Measurements from ENCODE around the gene BSCL2. TPM values are rescaled to one million over a fixed set of nuclear protein-coding genes. Genes with fewer than 3 reads are reported as not detected.

BSCL2 gene
- total and polyA plus RNA-seq, 8 donors, result 39.9 to 109 (median 49.5) TPM

GRCh38 chr11:62671608-62672389, 35.4 kb downstream of the BSCL2 start, which contains the start of the genes LBHD1 and UQCC3:
LBHD1 (minus strand) TSS chr11:62672267; CDS start chr11:62670031, 2,236 bp downstream.
UQCC3 (plus strand) TSS chr11:62671673; CDS start chr11:62671746, 73 bp downstream.
- Histone ChIP-seq H3K4me1 (peaks cover 20 to 62% of the 10 kb centered on the region in 2 donors), H3K9me3 (no peaks in the 10 kb centered on the region), H3K36me3 (peaks cover 0 to 45% of the 10 kb centered on the region in 2 donors), H3K4me3 (peak within 1 kb of the TSS; percentile 63 to 70), H3K27ac (peak within 1 kb of the TSS; percentile 90 to 91), H3K27me3 (no peaks in the 10 kb centered on the region)
- intact Hi-C loops (cut with DNase I), result no loop called here
- TF ChIP-seq, protein P1, sequence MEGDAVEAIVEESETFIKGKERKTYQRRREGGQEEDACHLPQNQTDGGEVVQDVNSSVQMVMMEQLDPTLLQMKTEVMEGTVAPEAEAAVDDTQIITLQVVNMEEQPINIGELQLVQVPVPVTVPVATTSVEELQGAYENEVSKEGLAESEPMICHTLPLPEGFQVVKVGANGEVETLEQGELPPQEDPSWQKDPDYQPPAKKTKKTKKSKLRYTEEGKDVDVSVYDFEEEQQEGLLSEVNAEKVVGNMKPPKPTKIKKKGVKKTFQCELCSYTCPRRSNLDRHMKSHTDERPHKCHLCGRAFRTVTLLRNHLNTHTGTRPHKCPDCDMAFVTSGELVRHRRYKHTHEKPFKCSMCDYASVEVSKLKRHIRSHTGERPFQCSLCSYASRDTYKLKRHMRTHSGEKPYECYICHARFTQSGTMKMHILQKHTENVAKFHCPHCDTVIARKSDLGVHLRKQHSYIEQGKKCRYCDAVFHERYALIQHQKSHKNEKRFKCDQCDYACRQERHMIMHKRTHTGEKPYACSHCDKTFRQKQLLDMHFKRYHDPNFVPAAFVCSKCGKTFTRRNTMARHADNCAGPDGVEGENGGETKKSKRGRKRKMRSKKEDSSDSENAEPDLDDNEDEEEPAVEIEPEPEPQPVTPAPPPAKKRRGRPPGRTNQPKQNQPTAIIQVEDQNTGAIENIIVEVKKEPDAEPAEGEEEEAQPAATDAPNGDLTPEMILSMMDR (IDR thresholded peaks at IDR 0.05), result no peak
- ATAC-seq (peak; percentile 88), DNase-seq (peak; percentile 79 to 89 (median 80))

DNA sequence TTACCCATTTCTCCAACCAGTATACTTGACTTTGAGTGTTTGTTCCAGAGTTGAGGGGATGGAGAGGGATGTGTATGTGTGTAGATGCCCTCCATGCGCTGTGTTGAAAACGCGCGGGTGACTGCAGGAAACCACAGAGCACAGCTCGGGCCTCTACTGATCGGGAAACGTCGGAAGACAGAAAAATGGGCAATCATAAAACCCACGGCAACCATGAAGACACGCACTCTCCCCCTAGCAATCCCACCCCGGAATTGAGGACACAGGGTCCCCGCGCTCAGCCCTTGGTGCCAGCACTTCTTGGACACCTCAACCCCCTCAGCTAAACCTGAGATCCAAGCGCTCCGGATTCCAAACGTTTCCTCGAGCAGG, 36.0 kb downstream of the BSCL2 start:
- DNase-seq (peak in 1 of 4 donors; percentile 57), ATAC-seq (peak; percentile 45)
- no peaks in the 10 kb centered on the region for H3K27me3 ChIP-seq
- TF ChIP-seq, protein P1 (IDR thresholded peaks at IDR 0.05), result no peak
- peaks cover 0 to 45% of the 10 kb centered on the region in 2 donors for H3K36me3 ChIP-seq
- intact Hi-C loops (cut with DNase I), result no loop called here
- peak overlapping the region; percentile 63 to 70 for H3K4me3 ChIP-seq
- peak overlapping the region; percentile 90 to 91 for H3K27ac ChIP-seq
- H3K9me3 ChIP-seq, result no peaks in the 10 kb centered on the region
- peaks cover 26 to 62% of the 10 kb centered on the region in 2 donors for H3K4me1 ChIP-seq

DNA sequence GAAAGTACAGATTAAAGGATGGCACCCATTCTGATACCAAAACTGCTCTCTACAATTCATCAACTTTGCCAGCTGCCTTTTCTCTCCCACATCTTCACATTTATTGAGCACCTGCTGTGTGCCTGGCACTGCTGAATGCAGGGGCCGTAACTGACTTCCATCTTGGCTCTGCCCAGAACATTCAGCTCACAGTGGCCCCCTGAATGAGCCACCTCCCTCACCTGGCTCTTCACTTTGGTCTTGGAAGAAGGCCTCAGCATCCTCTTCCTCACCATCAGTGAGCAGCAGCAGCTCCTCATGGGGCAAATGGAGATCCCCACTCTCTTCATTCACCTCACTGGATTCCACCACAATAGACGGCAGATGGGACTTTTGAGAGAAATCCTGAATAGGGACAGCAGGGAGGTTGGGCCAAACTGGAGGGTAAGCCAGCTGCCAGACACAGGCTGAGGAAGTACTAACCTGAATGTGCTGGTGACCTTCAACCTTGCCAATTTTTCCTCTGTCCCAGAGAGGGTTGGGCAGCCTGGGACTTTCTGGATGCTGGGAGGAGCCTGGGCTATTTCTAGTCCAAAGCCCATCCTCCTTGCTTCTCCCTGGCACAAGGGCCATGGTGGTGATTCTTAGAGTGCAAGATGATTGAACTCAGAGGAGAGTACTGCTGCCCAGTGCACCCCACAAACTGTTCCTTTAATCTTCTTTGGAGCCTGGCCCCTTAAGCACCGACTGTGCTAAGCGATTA, 37.6 kb downstream of the BSCL2 start:
- Histone ChIP-seq H3K9me3 (no peaks in the 10 kb centered on the region), H3K4me3 (no peak overlapping the region), H3K4me1 (peaks cover 30 to 66% of the 10 kb centered on the region in 2 donors), H3K27ac (no peak overlapping the region), H3K36me3 (peaks cover 0 to 31% of the 10 kb centered on the region in 2 donors), H3K27me3 (no peaks in the 10 kb centered on the region)
- ATAC-seq (no peak), DNase-seq (no peak)
- TF ChIP-seq, protein P1 (IDR thresholded peaks at IDR 0.05), result no peak
- intact Hi-C loops (cut with DNase I), result no loop called here

DNA sequence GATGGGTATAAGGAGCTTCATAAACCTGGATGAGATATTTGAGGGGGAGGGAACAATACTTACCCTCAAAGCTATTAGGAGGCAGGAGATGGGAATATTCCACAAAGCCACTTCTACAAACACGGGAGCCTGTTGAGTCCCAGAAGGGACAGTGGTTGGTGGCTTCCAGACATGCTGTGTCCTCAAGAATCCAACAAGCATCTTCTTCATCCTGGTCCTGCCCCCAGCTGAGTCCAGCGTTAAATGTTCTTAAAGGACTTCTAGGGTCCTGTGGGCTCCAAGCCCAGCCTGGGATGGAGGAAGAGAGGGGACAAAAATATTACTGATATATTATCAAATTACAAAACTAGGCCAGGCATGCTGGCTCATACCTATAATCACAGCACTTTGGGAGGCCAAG, 39.8 kb downstream of the BSCL2 start:
- H3K4me1 ChIP-seq, result peaks cover 24 to 72% of the 10 kb centered on the region in 2 donors
- TF ChIP-seq, protein P1 (IDR thresholded peaks at IDR 0.05), result no peak
- H3K27ac ChIP-seq, result no peak overlapping the region
- DNase-seq (no peak), ATAC-seq (no peak)
- no peak overlapping the region for H3K4me3 ChIP-seq
- H3K36me3 ChIP-seq, result peaks cover 0 to 23% of the 10 kb centered on the region in 2 donors
- H3K9me3 ChIP-seq, result no peaks in the 10 kb centered on the region
- intact Hi-C loops (cut with DNase I), result no loop called here
- H3K27me3 ChIP-seq, result no peaks in the 10 kb centered on the region
